Body of pancreas (tissue), 4 donors: ENCODE results near the gene SPART.

Experiments used
- CTCF ChIP-seq, 7 experiments: fragments of 450-650 bp in 4 of 7; fragments of 200-600 bp in 3 of 7; sonication (generic) in 3 of 7; IDR thresholded peaks; one replicate each; pipeline ENCODE4 v1.5.1; 2016 to 2019; ENCODE audit warnings: antibody characterized with exemption in 7 of 7
- POLR2A ChIP-seq, 3 donors: fragments of 450-650 bp; IDR thresholded peaks; one replicate each; pipeline ENCODE4 v1.6.1; 2016; ENCODE audit warnings: antibody characterized with exemption in 3 of 3, mild to moderate bottlenecking in 2 of 3

- TF ChIP-seq POLR2A (IDR thresholded peaks at IDR 0.05) (no peak), CTCF (IDR thresholded peaks at IDR 0.05) (peak in 6 of 7 experiments; percentile 21 to 39 (median 29))
Measured at GRCh38 chr13:36395280-36395679, 49.1 kb upstream of the SPART start.
